ENCODE measurements around the gene BMPER.
A peak's percentile ranks its signal among the peaks of the same experiment; 100 is the strongest.

BMPER gene

DNA sequence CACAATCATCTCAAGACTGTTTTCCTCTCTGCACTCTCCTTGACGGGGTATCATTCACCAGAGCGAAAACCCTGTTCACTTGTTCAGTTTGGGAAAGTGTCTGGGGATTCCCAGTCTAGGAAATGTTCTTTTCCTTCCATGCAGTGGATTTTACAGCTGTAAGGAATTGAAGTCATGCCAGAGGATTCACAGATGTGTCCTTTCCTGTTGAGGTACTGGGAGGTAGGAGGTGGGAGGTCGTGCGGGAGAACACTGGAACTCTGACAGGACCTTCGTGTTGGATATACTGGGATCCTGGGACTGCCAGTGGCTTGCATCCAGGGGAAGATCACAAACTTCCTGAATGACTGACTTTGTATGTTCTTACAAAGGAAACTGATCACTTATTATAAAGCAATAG, 185.5 kb downstream of the BMPER start:
- no peaks in the 10 kb centered on the region for H3K36me3 ChIP-seq (ENCODE audit: insufficient read depth, low read length)
- no peak overlapping the region for H3K27ac ChIP-seq (ENCODE audit: low read depth, low read length)
- H3K4me1 ChIP-seq (ENCODE audit: control insufficient read depth, insufficient read depth, low read length, unreplicated experiment): peaks cover 34% of the 10 kb centered on the region
- no peaks in the 10 kb centered on the region for H3K79me2 ChIP-seq (ENCODE audit: control insufficient read depth, insufficient read depth, low read length, unreplicated experiment)
- no peaks in the 10 kb centered on the region for H3K27me3 ChIP-seq (ENCODE audit: insufficient read depth, low read length)
- no peak overlapping the region for H2AFZ ChIP-seq (ENCODE audit: low read length, unreplicated experiment)
- no peak overlapping the region for H3K4me3 ChIP-seq (ENCODE audit: low read depth, low read length)

- H3K4me1 ChIP-seq (ENCODE audit: control insufficient read depth, insufficient read depth, low read length, unreplicated experiment): peaks cover 33% of the 10 kb centered on the region
- no peaks in the 10 kb centered on the region for H3K36me3 ChIP-seq (ENCODE audit: insufficient read depth, low read length)
- H3K4me3 ChIP-seq (ENCODE audit: low read depth, low read length): no peak overlapping the region
- no peaks in the 10 kb centered on the region for H3K79me2 ChIP-seq (ENCODE audit: control insufficient read depth, insufficient read depth, low read length, unreplicated experiment)
- no peak overlapping the region for H3K27ac ChIP-seq (ENCODE audit: low read depth, low read length)
- no peaks in the 10 kb centered on the region for H3K27me3 ChIP-seq (ENCODE audit: insufficient read depth, low read length)
- no peak overlapping the region for H2AFZ ChIP-seq (ENCODE audit: low read length, unreplicated experiment)
These were observed 186.1 kb downstream of the BMPER start for GRCh38 chr7:34091321-34091917.

GRCh38 chr7:34093276-34093675, 187.9 kb downstream of the BMPER start:
- Histone ChIP-seq H3K4me3 (ENCODE audit: low read depth, low read length) (no peak overlapping the region), H2AFZ (ENCODE audit: low read length, unreplicated experiment) (no peak overlapping the region), H3K4me1 (ENCODE audit: control insufficient read depth, insufficient read depth, low read length, unreplicated experiment) (peaks cover 31% of the 10 kb centered on the region), H3K27me3 (ENCODE audit: insufficient read depth, low read length) (no peaks in the 10 kb centered on the region), H3K36me3 (ENCODE audit: insufficient read depth, low read length) (no peaks in the 10 kb centered on the region), H3K79me2 (ENCODE audit: control insufficient read depth, insufficient read depth, low read length, unreplicated experiment) (no peaks in the 10 kb centered on the region), H3K27ac (ENCODE audit: low read depth, low read length) (no peak overlapping the region)

GRCh38 chr7:34096198-34096651, 190.9 kb downstream of the BMPER start:
- Histone ChIP-seq H3K27me3 (ENCODE audit: insufficient read depth, low read length) (no peaks in the 10 kb centered on the region), H3K36me3 (ENCODE audit: insufficient read depth, low read length) (no peaks in the 10 kb centered on the region), H3K79me2 (ENCODE audit: control insufficient read depth, insufficient read depth, low read length, unreplicated experiment) (no peaks in the 10 kb centered on the region), H3K4me3 (ENCODE audit: low read depth, low read length) (peak overlapping the region; percentile 36; the same call in 1 of the 2 replicates), H3K4me1 (ENCODE audit: control insufficient read depth, insufficient read depth, low read length, unreplicated experiment) (peaks cover 19% of the 10 kb centered on the region), H3K27ac (ENCODE audit: low read depth, low read length) (peak overlapping the region; percentile 53), H2AFZ (ENCODE audit: low read length, unreplicated experiment) (no peak overlapping the region)

DNA sequence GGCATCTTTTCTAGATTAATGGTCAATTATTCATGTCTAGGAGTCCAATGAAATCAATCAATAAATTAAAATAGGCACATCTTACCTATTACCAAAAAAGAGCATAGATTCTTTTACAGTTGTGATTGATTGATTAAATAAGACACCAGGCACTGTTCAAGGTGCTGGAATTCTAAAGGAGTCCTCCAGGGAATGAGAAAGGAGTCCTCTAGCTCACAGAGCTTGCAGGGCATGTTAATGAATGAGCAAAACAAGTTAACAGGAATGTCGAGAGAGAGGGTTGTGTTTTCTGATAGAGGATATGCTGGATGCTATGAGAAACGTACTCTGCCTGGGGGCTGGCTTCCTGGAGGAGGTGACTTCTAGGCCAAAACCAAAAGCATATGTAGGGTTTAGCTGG, 191.4 kb downstream of the BMPER start:
- Histone ChIP-seq H3K79me2 (ENCODE audit: control insufficient read depth, insufficient read depth, low read length, unreplicated experiment) (no peaks in the 10 kb centered on the region), H3K36me3 (ENCODE audit: insufficient read depth, low read length) (no peaks in the 10 kb centered on the region), H3K27me3 (ENCODE audit: insufficient read depth, low read length) (no peaks in the 10 kb centered on the region), H3K27ac (ENCODE audit: low read depth, low read length) (peak overlapping the region; percentile 53; the same call in 1 of the 2 replicates), H3K4me3 (ENCODE audit: low read depth, low read length) (peak overlapping the region; percentile 36; the same call in 1 of the 2 replicates), H3K4me1 (ENCODE audit: control insufficient read depth, insufficient read depth, low read length, unreplicated experiment) (peaks cover 19% of the 10 kb centered on the region), H2AFZ (ENCODE audit: low read length, unreplicated experiment) (no peak overlapping the region)

GRCh38 chr7:34100661-34101060, 195.3 kb downstream of the BMPER start:
- H2AFZ ChIP-seq (ENCODE audit: low read length, unreplicated experiment): no peak overlapping the region
- H3K79me2 ChIP-seq (ENCODE audit: control insufficient read depth, insufficient read depth, low read length, unreplicated experiment): no peaks in the 10 kb centered on the region
- H3K36me3 ChIP-seq (ENCODE audit: insufficient read depth, low read length): no peaks in the 10 kb centered on the region
- H3K4me3 ChIP-seq (ENCODE audit: low read depth, low read length): no peak overlapping the region
- H3K27me3 ChIP-seq (ENCODE audit: insufficient read depth, low read length): no peaks in the 10 kb centered on the region
- peaks cover 27% of the 10 kb centered on the region for H3K4me1 ChIP-seq (ENCODE audit: control insufficient read depth, insufficient read depth, low read length, unreplicated experiment)
- no peak overlapping the region for H3K27ac ChIP-seq (ENCODE audit: low read depth, low read length)

DNA sequence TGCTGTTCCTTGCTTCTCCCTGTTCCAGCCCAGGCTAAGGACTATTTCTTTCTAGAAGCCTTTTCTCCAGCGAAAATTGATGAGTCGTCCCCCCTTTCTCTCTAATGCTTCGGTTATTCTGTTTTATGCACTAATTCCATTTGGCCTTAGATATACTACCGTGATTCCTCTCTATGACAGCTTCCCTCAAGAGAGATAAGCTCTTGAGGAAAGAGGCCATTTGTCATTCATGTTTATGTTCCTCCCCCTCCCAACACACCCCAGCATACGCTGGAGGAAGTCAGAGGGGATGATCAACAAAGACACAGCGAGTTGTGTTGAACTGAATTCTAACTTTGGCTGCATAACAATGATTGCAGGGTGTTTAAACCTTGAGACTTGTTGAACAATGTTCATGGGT, 198.8 kb downstream of the BMPER start:
- no peak overlapping the region for H3K27ac ChIP-seq (ENCODE audit: low read depth, low read length)

DNA sequence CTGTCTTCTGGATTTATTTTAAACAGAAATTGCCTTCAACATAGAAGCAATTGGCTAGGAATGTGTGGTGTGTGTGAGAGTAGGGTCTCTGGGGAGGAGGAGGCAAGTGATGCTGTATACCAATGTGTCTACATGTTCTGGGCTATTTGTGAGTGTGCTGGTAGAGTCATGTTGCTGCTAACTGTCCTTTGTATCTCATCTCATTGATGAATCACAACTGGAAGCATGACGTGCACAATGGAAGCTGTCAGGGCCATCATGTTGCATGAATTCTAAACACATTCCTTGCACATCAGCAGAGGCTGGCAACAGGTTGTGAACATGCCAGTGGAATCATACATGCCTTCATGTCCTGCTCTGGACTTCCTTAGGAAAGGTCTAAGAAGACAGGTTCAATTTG, 199.7 kb downstream of the BMPER start:
- Histone ChIP-seq H3K27me3 (ENCODE audit: insufficient read depth, low read length) (no peaks in the 10 kb centered on the region), H3K79me2 (ENCODE audit: control insufficient read depth, insufficient read depth, low read length, unreplicated experiment) (no peaks in the 10 kb centered on the region), H3K27ac (ENCODE audit: low read depth, low read length) (no peak overlapping the region), H3K4me1 (ENCODE audit: control insufficient read depth, insufficient read depth, low read length, unreplicated experiment) (peaks cover 36% of the 10 kb centered on the region), H2AFZ (ENCODE audit: low read length, unreplicated experiment) (no peak overlapping the region), H3K36me3 (ENCODE audit: insufficient read depth, low read length) (no peaks in the 10 kb centered on the region), H3K4me3 (ENCODE audit: low read depth, low read length) (no peak overlapping the region)

More for the DNA sequence above, 198.8 kb downstream of the BMPER start:
- Histone ChIP-seq H3K79me2 (ENCODE audit: control insufficient read depth, insufficient read depth, low read length, unreplicated experiment) (no peaks in the 10 kb centered on the region), H3K36me3 (ENCODE audit: insufficient read depth, low read length) (no peaks in the 10 kb centered on the region), H2AFZ (ENCODE audit: low read length, unreplicated experiment) (no peak overlapping the region), H3K4me3 (ENCODE audit: low read depth, low read length) (no peak overlapping the region), H3K27me3 (ENCODE audit: insufficient read depth, low read length) (no peaks in the 10 kb centered on the region), H3K4me1 (ENCODE audit: control insufficient read depth, insufficient read depth, low read length, unreplicated experiment) (peaks cover 36% of the 10 kb centered on the region)

GRCh38 chr7:34107276-34107675, 201.9 kb downstream of the BMPER start:
- H3K79me2 ChIP-seq (ENCODE audit: control insufficient read depth, insufficient read depth, low read length, unreplicated experiment): no peaks in the 10 kb centered on the region
- H3K36me3 ChIP-seq (ENCODE audit: insufficient read depth, low read length): no peaks in the 10 kb centered on the region
- no peaks in the 10 kb centered on the region for H3K27me3 ChIP-seq (ENCODE audit: insufficient read depth, low read length)
- H3K27ac ChIP-seq (ENCODE audit: low read depth, low read length): peak overlapping the region; percentile 3; the same call in 1 of the 2 replicates
- no peak overlapping the region for H3K4me3 ChIP-seq (ENCODE audit: low read depth, low read length)
- peaks cover 36% of the 10 kb centered on the region for H3K4me1 ChIP-seq (ENCODE audit: control insufficient read depth, insufficient read depth, low read length, unreplicated experiment)
- H2AFZ ChIP-seq (ENCODE audit: low read length, unreplicated experiment): no peak overlapping the region

GRCh38 chr7:34108165-34108564, 202.8 kb downstream of the BMPER start:
- Histone ChIP-seq H3K36me3 (ENCODE audit: insufficient read depth, low read length) (no peaks in the 10 kb centered on the region), H2AFZ (ENCODE audit: low read length, unreplicated experiment) (no peak overlapping the region), H3K79me2 (ENCODE audit: control insufficient read depth, insufficient read depth, low read length, unreplicated experiment) (no peaks in the 10 kb centered on the region), H3K4me1 (ENCODE audit: control insufficient read depth, insufficient read depth, low read length, unreplicated experiment) (peaks cover 36% of the 10 kb centered on the region), H3K27me3 (ENCODE audit: insufficient read depth, low read length) (no peaks in the 10 kb centered on the region), H3K27ac (ENCODE audit: low read depth, low read length) (peak overlapping the region; percentile 9; the same call in 1 of the 2 replicates), H3K4me3 (ENCODE audit: low read depth, low read length) (no peak overlapping the region)

DNA sequence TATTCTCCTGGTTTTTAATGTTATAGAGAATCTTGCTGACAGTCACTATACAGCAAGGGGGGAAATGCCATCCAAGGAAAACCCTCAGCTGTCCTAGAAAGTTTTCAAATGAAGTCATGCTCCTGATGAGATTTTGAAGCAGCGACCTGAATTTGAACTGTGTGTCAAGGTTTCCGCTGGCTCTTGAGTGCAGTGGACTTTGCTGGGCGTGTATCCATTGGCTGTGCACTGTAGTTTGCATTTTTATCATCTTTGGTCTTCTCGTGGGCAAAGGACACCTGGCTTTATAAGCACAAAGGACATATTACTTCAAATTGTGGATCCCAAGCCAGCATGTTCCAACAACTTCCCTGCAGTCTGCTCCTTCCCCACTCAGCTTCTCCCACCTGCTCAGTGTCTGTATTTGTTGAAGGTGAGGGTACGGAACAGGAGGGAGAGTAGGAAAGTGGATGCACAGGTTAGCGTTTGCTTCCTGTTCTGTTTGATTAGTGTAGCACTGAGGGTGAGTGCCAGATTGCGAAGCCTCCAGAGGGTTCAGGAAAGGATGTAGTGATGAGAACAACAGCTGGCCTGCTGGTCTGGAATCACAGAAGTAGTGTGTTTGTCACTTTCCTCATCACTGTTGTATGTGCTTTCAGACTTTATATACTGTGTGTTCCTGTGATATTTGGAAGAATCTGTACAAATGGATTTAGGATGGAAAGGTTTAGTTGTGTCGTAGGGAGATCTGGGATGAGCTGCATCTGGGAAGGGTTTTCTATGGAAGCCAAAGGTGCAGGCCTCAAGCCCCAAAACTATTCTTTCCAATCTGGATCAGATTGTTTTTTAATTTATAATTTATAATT, 204.8 kb downstream of the BMPER start:
- H2AFZ ChIP-seq (ENCODE audit: low read length, unreplicated experiment): no peak overlapping the region
- peaks cover 27% of the 10 kb centered on the region for H3K4me1 ChIP-seq (ENCODE audit: control insufficient read depth, insufficient read depth, low read length, unreplicated experiment)

More for the DNA sequence above, 204.8 kb downstream of the BMPER start:
- Histone ChIP-seq H3K79me2 (ENCODE audit: control insufficient read depth, insufficient read depth, low read length, unreplicated experiment) (no peaks in the 10 kb centered on the region), H3K36me3 (ENCODE audit: insufficient read depth, low read length) (no peaks in the 10 kb centered on the region), H3K4me3 (ENCODE audit: low read depth, low read length) (no peak overlapping the region), H3K27ac (ENCODE audit: low read depth, low read length) (no peak overlapping the region), H3K27me3 (ENCODE audit: insufficient read depth, low read length) (no peaks in the 10 kb centered on the region)
